Hindlimb muscle (tissue), 1 donor: Measurements from ENCODE around the gene TMEM140. TPM values are rescaled to one million over a fixed set of nuclear protein-coding genes. Genes with fewer than 3 reads are reported as not detected.
A peak's percentile ranks its signal among the peaks of the same experiment; 100 is the strongest.

Experiments
- DNase-seq: peaks from one replicate; pipeline ENCODE4 v3.0.0-alpha.2; 2013
- polyA plus RNA-seq: library from polyadenylated mRNA; unstranded; fragments of 120-200 nt; gene quantifications from one replicate; pipeline ENCODE4 v1.2.1, GENCODE V29; 2013; ENCODE audit not compliant: insufficient read length

The TMEM140 gene
- polyA plus RNA-seq, 1 donor: 14.6 TPM

- DNase-seq: no peak
Measured at GRCh38 chr7:135195968-135196629, 48.2 kb downstream of the TMEM140 start.

GRCh38 chr7:135197343-135197742 lies 49.5 kb downstream of the TMEM140 start:
- DNase-seq: no peak

- no peak for DNase-seq
Measured at GRCh38 chr7:135197906-135198655, 50.2 kb downstream of the TMEM140 start.

GRCh38 chr7:135199439-135199838 lies 51.6 kb downstream of the TMEM140 start:
- DNase-seq: no peak

GRCh38 chr7:135200821-135201331 lies 53.0 kb downstream of the TMEM140 start:
- no peak for DNase-seq

- DNase-seq: no peak
Measured at GRCh38 chr7:135201350-135201749, 53.5 kb downstream of the TMEM140 start.

- DNase-seq: no peak
Measured at GRCh38 chr7:135204341-135204749, 56.5 kb downstream of the TMEM140 start.

GRCh38 chr7:135204876-135205275 lies 57.0 kb downstream of the TMEM140 start:
- DNase-seq: no peak

- DNase-seq: no peak
Measured at GRCh38 chr7:135205850-135206249, 58.0 kb downstream of the TMEM140 start.

GRCh38 chr7:135206941-135207391 lies 59.1 kb downstream of the TMEM140 start:
- DNase-seq: no peak

- DNase-seq: no peak
Measured at GRCh38 chr7:135207406-135208101, 59.7 kb downstream of the TMEM140 start.

- no peak for DNase-seq
Measured at GRCh38 chr7:135208102-135208793, 60.4 kb downstream of the TMEM140 start.

GRCh38 chr7:135209225-135209834 lies 61.5 kb downstream of the TMEM140 start:
- DNase-seq: no peak

- DNase-seq: peak; percentile 31
Measured at GRCh38 chr7:135210888-135211178, 63.0 kb downstream of the TMEM140 start.

GRCh38 chr7:135211179-135211945 lies 63.5 kb downstream of the TMEM140 start, which contains the start of gene WDR91:
Gene WDR91 (minus strand): TSS chr7:135211526. CDS start chr7:135211502, 24 bp downstream.
- peak; percentile 95 for DNase-seq

GRCh38 chr7:135211946-135212685 lies 64.2 kb downstream of the TMEM140 start:
- peak; percentile 83 for DNase-seq

GRCh38 chr7:135213831-135214230 lies 66.0 kb downstream of the TMEM140 start:
- no peak for DNase-seq

GRCh38 chr7:135215180-135215579 lies 67.3 kb downstream of the TMEM140 start:
- no peak for DNase-seq

GRCh38 chr7:135215698-135216097 lies 67.8 kb downstream of the TMEM140 start:
- no peak for DNase-seq
